GM12878 (cell line): Measurements from ENCODE around the gene CTNNA2. TPM values are rescaled to one million over a fixed set of nuclear protein-coding genes. Genes with fewer than 3 reads are reported as not detected.
A peak's percentile ranks its signal among the peaks of the same experiment; 100 is the strongest.

Experiments
- ATAC-seq: fragments of 200-7000 bp; cut with Tn5 transposase; 3 replicates; pipeline ENCODE4 v1.9.1; 2020; ENCODE audit warnings: mild to moderate bottlenecking, moderate library complexity
- BruUV-seq: library from RNA; stranded (reverse); fragments of 400-500 nt; replicated peaks from 2 replicates; lab custom pipeline; 2021; lab: Mats Ljungman, UMichigan
- CTCF ChIA-PET: fragments of 300-600 bp; sonication (Branson Sonifier 250); formaldehyde crosslinking; extraction: SDS; loops from one replicate; lab custom pipeline; 2021; ENCODE audit warnings: inconsistent platforms; lab: Yijun Ruan, JAX
- POLR2A ChIA-PET: fragments of 350-600 bp; formaldehyde crosslinking; extraction: SDS; loops from one replicate; lab custom pipeline; 2021; ENCODE audit warnings: inconsistent platforms; lab: Charles Lee
- RAD21 ChIA-PET: fragments of 300-600 bp; sonication (Branson Sonifier 250); formaldehyde crosslinking; loops from one replicate; lab custom pipeline; 2023; ENCODE audit warnings: antibody characterized with exemption; ENCODE audit not compliant: unreplicated experiment; lab: Charles Lee
- SMC1A ChIA-PET: fragments of 300-600 bp; sonication (Branson Sonifier 250); formaldehyde crosslinking; loops from one replicate; lab custom pipeline; 2023; ENCODE audit not compliant: unreplicated experiment, uncharacterized antibody; lab: Charles Lee
- DNase-seq: peaks from one replicate; pipeline ENCODE4 v3.0.0-alpha.2; 2011; ENCODE audit warnings: low read depth, low spot score
- FAIRE-seq: peaks from 3 replicates; lab custom pipeline; 2011; peaks lifted over from hg19 to GRCh38; lab: Jason Lieb, UNC
- H2AFZ ChIP-seq: 2 replicates; pipeline ENCODE4 v1.6.0; 2011; ENCODE audit warnings: low read depth, low read length, control low read depth; ENCODE audit not compliant: control insufficient read depth
- H3K27ac ChIP-seq: 2 replicates; pipeline ENCODE4 v1.5.1; 2011; ENCODE audit warnings: control low read depth; ENCODE audit not compliant: control insufficient read depth, insufficient read depth
- H3K27me3 ChIP-seq, 2 experiments: replicated peaks in 1 of 2; 2 replicates each; pipeline versions ENCODE4 v1.6.0 to v1.6.1; 2011; ENCODE audit warnings: low read length in 1 of 2; ENCODE audit not compliant: control insufficient read depth in 2 of 2, insufficient read depth in 2 of 2
- H3K36me3 ChIP-seq, 2 experiments: 2 replicates each; pipeline ENCODE4 v1.5.1; 2011; ENCODE audit warnings: low read length in 1 of 2; ENCODE audit not compliant: control insufficient read depth in 2 of 2, insufficient read depth in 2 of 2
- H3K4me1 ChIP-seq: 2 replicates; pipeline ENCODE4 v1.6.1; 2011; ENCODE audit warnings: mild to moderate bottlenecking, low read length, moderate library complexity, mixed read lengths; ENCODE audit not compliant: control insufficient read depth, insufficient read depth
- H3K4me2 ChIP-seq: 2 replicates; pipeline ENCODE4 v1.6.0; 2011; ENCODE audit warnings: control low read depth; ENCODE audit not compliant: control insufficient read depth, insufficient read depth
- H3K4me3 ChIP-seq: fragments of 200-600 bp; sonication (generic); 2 replicates; pipeline ENCODE4 v1.5.1; 2016
- H3K79me2 ChIP-seq: 2 replicates; pipeline ENCODE4 v1.6.0; 2011; ENCODE audit warnings: low read length; ENCODE audit not compliant: control insufficient read depth, insufficient read depth
- H3K9ac ChIP-seq: 2 replicates; pipeline ENCODE4 v1.8.0; 2011; ENCODE audit warnings: low read length, control low read depth, mixed read lengths; ENCODE audit not compliant: control insufficient read depth, insufficient read depth
- H3K9me3 ChIP-seq: replicated peaks from 3 replicates; pipeline ENCODE4 v1.5.1; 2011; ENCODE audit warnings: mild to moderate bottlenecking, low read length; ENCODE audit not compliant: control insufficient read depth, insufficient read depth
- H4K20me1 ChIP-seq: 2 replicates; pipeline ENCODE4 v1.6.0; 2011; ENCODE audit not compliant: control insufficient read depth, insufficient read depth
- ATF7 ChIP-seq: fragments of 450-650 bp; IDR thresholded peaks from 2 replicates; pipeline ENCODE4 v1.6.1; 2016; ENCODE audit warnings: low read depth, mild to moderate bottlenecking
- E2F4 ChIP-seq: IDR thresholded peaks from 2 replicates; pipeline ENCODE4 v1.6.1; 2012; ENCODE audit warnings: low read depth, low read length, improper control_type of control experiment
- EP300 ChIP-seq, 2 experiments: fragments of 150-350 bp in 1 of 2; IDR thresholded peaks; 2 replicates each; pipeline ENCODE4 v1.6.1; 2011 to 2012; ENCODE audit warnings: low read depth in 2 of 2, low read length in 2 of 2, borderline replicate concordance in 1 of 2, improper control_type of control experiment in 1 of 2, inconsistent platforms in 1 of 2; ENCODE audit not compliant: control insufficient read depth in 1 of 2
- ETV6 ChIP-seq, 2 experiments: fragments of 450-650 bp in 1 of 2; IDR thresholded peaks in 1 of 2; conservative IDR thresholded peaks in 1 of 2; 2 replicates each; pipeline ENCODE4 v1.6.1; 2014; ENCODE audit warnings: antibody characterized with exemption in 1 of 2, borderline replicate concordance in 1 of 2, low read depth in 1 of 2, mild to moderate bottlenecking in 1 of 2, moderate library complexity in 1 of 2
- MAX ChIP-seq: IDR thresholded peaks from 2 replicates; pipeline ENCODE4 v1.6.1; 2012; ENCODE audit warnings: low read depth, low read length, improper control_type of control experiment
- NFXL1 ChIP-seq: fragments of 450-650 bp; IDR thresholded peaks from 2 replicates; pipeline ENCODE4 v1.6.1; 2017; ENCODE audit warnings: antibody characterized with exemption, mild to moderate bottlenecking, borderline replicate concordance
- PML ChIP-seq: IDR thresholded peaks from 2 replicates; pipeline ENCODE4 v1.6.1; 2012; ENCODE audit warnings: low read length, inconsistent platforms
- SUPT20H ChIP-seq: IDR thresholded peaks from 2 replicates; pipeline ENCODE4 v1.6.1; 2011; ENCODE audit warnings: low read depth, mild to moderate bottlenecking, low read length, moderate library complexity, borderline replicate concordance; ENCODE audit not compliant: control insufficient read depth
- TAF1 ChIP-seq: IDR thresholded peaks from 2 replicates; pipeline ENCODE4 v1.6.1; 2011; ENCODE audit warnings: mild to moderate bottlenecking, low read depth, low read length, borderline replicate concordance
- TCF12 ChIP-seq: IDR thresholded peaks from 2 replicates; pipeline ENCODE4 v1.6.1; 2011; ENCODE audit warnings: low read depth, mild to moderate bottlenecking, low read length
- TCF3 ChIP-seq: IDR thresholded peaks from 2 replicates; pipeline ENCODE4 v1.6.1; 2012; ENCODE audit warnings: low read depth, mild to moderate bottlenecking, low read length, borderline replicate concordance; ENCODE audit not compliant: insufficient read depth
- ZBTB11 ChIP-seq: fragments of 450-650 bp; formaldehyde crosslinking; IDR thresholded peaks from 2 replicates; pipeline ENCODE4 v1.5.0; 2022; ENCODE audit warnings: mild to moderate bottlenecking, missing genetic modification characterization
- ZNF24 ChIP-seq: fragments of 450-650 bp; IDR thresholded peaks from 2 replicates; pipeline ENCODE4 v1.6.1; 2017; ENCODE audit warnings: antibody characterized with exemption, mild to moderate bottlenecking
- ZNF384 ChIP-seq: IDR thresholded peaks from 2 replicates; pipeline ENCODE4 v1.6.1; 2012; ENCODE audit warnings: low read depth, mild to moderate bottlenecking, low read length, improper control_type of control experiment, borderline replicate concordance
- WGBS: methylation state at CpG from one replicate; pipeline ENCODE4 v1.1.6; 2016; ENCODE audit warnings: low lambda C conversion rate; ENCODE audit not compliant: insufficient replicate concordance, insufficient coverage; ENCODE audit errors: missing lambda C conversion rate; 5-methylcytosine and 5-hydroxymethylcytosine counted together
- in situ Hi-C: fragments of 300-500 bp; cut with MboI; formaldehyde crosslinking; loops from 9 replicates; pipeline ENCODE4 v1.14.3; 2018; ENCODE audit warnings: mixed read lengths
- intact Hi-C: fragments of 100-400 bp; cut with micrococcal nuclease; formaldehyde crosslinking; loops from one replicate; pipeline ENCODE4 v1.14.2; 2022; ENCODE audit not compliant: unreplicated experiment
- polyA plus RNA-seq, 11 experiments: library from polyadenylated mRNA; depleted of rRNA in 4 of 11; unstranded in 6 of 11; stranded (reverse) in 5 of 11; fragments of >200 nt; fragmentation: Nextera tagmentation in 4 of 11; fragmentation: Illumina TruSeq in 1 of 11; extraction: Ambion mirVana in 4 of 11; extraction: Trizol in 1 of 11; gene quantifications; 1 replicate in 1 of 11; 2 replicates in 10 of 11; pipeline versions ENCODE4 v1.2.1 to v1.2.3, GENCODE V29; 2011 to 2016; ENCODE audit warnings: inconsistent platforms in 2 of 11, missing spikeins in 2 of 11, low read depth in 1 of 11
- total RNA-seq, 4 experiments: library from RNA; depleted of rRNA in 3 of 4; stranded (reverse); fragments of >200 nt in 3 of 4; fragmentation: Illumina TruSeq in 1 of 4; extraction: Trizol in 1 of 4; gene quantifications; 2 replicates each; pipeline versions ENCODE4 v1.2.1 to v1.2.3, GENCODE V29; 2013 to 2021
- TF ChIP-seq, protein P1 (sequence below): fragments of 150-350 bp; IDR thresholded peaks from 2 replicates; pipeline ENCODE4 v1.6.1; 2016; ENCODE audit warnings: low read depth, low read length

CTNNA2 gene
- total and polyA plus RNA-seq, 10 of the 15 experiments (the other 5 are each of a cell fraction or from before 2014, with no cell fraction given): 2.4 to 36.2 (median 6.6) TPM

DNA sequence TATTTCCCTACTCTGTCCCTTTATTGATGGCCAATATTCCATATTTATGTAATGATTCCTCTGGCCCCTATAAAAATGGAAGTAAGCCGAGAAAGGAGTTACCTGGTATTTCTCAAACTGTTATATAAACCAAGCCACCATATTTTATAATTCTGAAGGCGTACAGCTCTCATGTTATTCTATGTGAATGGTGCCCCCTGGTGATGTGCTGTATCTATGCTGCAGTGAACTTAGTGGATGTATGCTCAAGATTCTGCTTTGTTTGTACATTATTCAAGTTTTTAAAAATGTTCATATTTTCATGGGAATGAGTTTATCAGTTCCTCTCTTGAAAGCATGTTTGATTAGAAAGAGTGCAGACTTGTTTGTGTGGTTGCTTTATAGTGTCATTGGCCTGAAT lies 986.2 kb downstream of the CTNNA2 start:
- no peaks in the 10 kb centered on the region for H3K36me3 ChIP-seq
- H3K79me2 ChIP-seq: no peaks in the 10 kb centered on the region
- no peak overlapping the region for H3K27ac ChIP-seq
- intact Hi-C loops: loop anchor here (1.0 to 10.0 kb wide), 4 partner anchors 38 to 426 kb away; no protein-coding TSS in a partner anchor
- SMC1A ChIA-PET: interaction anchor here (0.9 to 16.1 kb wide), 36 partner anchors 10 to 247 kb away, joined by 3 to 559 read pairs (median 6); no protein-coding TSS in a partner anchor
- no peak overlapping the region; the same call in 1 of the 2 replicates for H2AFZ ChIP-seq
- POLR2A ChIA-PET: interaction anchor here (1.5 to 15.2 kb wide), 6 partner anchors 10 to 173 kb away, joined by 3 to 319 read pairs (median 13); no protein-coding TSS in a partner anchor
- CTCF ChIA-PET: interaction anchor here (0.5 to 14.8 kb wide), 40 partner anchors 9 to 426 kb away, joined by 3 to 440 read pairs (median 4); no protein-coding TSS in a partner anchor
- no TSS peak for BruUV-seq
- in situ Hi-C loops: no loop called here
- H4K20me1 ChIP-seq: no peaks in the 10 kb centered on the region
- no peaks in the 10 kb centered on the region for H3K9me3 ChIP-seq
- no peak overlapping the region for H3K4me3 ChIP-seq
- H3K4me2 ChIP-seq: no peak overlapping the region
- RAD21 ChIA-PET: interaction anchor here (0.7 to 16.2 kb wide), 35 partner anchors 9 to 763 kb away, joined by 3 to 556 read pairs (median 5); no protein-coding TSS in a partner anchor
- H3K9ac ChIP-seq: no peak overlapping the region
- 35% methylated on average over 2 of the region's 2 CpGs for WGBS
- no peaks in the 10 kb centered on the region for H3K27me3 ChIP-seq
- ATAC-seq (peak; percentile 77), FAIRE-seq (no peak), DNase-seq (no peak)
- no peaks in the 10 kb centered on the region for H3K4me1 ChIP-seq
- TF ChIP-seq E2F4 (no peak), ZNF384 (no peak), TAF1 (no peak), ZNF24 (0 out of 2 replicates have a peak, but pooled peaks have one; percentile 8), PML (no peak), EP300 (IDR thresholded peaks at IDR 0.05; ENCODE audit: borderline replicate concordance in 1 of 2, control insufficient read depth in 1 of 2, low read depth in 2 of 2, low read length in 2 of 2) (no peak), TCF3 (no peak), ZBTB11 (CRISPR knock-in tag) (no peak), NFXL1 (no peak), ETV6 (conservative IDR thresholded peaks at IDR 0.05 in 1 of 2, IDR thresholded peaks at IDR 0.05 in 1 of 2; ENCODE audit: borderline replicate concordance in 1 of 2, low read depth in 1 of 2) (no peak), SUPT20H (no peak), TCF12 (no peak), MAX (no peak), ATF7 (0 out of 2 replicates have a peak, but pooled peaks have one; percentile 18)
- TF ChIP-seq, protein P1, sequence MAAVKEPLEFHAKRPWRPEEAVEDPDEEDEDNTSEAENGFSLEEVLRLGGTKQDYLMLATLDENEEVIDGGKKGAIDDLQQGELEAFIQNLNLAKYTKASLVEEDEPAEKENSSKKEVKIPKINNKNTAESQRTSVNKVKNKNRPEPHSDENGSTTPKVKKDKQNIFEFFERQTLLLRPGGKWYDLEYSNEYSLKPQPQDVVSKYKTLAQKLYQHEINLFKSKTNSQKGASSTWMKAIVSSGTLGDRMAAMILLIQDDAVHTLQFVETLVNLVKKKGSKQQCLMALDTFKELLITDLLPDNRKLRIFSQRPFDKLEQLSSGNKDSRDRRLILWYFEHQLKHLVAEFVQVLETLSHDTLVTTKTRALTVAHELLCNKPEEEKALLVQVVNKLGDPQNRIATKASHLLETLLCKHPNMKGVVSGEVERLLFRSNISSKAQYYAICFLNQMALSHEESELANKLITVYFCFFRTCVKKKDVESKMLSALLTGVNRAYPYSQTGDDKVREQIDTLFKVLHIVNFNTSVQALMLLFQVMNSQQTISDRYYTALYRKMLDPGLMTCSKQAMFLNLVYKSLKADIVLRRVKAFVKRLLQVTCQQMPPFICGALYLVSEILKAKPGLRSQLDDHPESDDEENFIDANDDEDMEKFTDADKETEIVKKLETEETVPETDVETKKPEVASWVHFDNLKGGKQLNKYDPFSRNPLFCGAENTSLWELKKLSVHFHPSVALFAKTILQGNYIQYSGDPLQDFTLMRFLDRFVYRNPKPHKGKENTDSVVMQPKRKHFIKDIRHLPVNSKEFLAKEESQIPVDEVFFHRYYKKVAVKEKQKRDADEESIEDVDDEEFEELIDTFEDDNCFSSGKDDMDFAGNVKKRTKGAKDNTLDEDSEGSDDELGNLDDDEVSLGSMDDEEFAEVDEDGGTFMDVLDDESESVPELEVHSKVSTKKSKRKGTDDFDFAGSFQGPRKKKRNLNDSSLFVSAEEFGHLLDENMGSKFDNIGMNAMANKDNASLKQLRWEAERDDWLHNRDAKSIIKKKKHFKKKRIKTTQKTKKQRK: no peak
